Dermis microvascular lymphatic vessel endothelial cell (primary cell): ENCODE results near the gene ZP1. TPM values are rescaled to one million over a fixed set of nuclear protein-coding genes. Genes with fewer than 3 reads are reported as not detected.
"Not testable (repeated sequence)": the region's sequence is repeated elsewhere in the genome, so short reads cannot be mapped to it uniquely, and the experiment has no call there.

Experiments used
- DNase-seq, 2 donors: peaks; one replicate each; pipeline versions ENCODE4 v3.0.0 to v3.0.0-alpha.2; 2010; ENCODE audit warnings: low read depth in 2 of 2
- total RNA-seq: library from RNA; depleted of rRNA; stranded (reverse); fragments of >200 nt; gene quantifications from 2 replicates; pipeline ENCODE4 v1.2.1, GENCODE V29; 2014

Gene ZP1
- total RNA-seq, 1 donor from 2014 or later: not detected

GRCh38 chr11:60906132-60906972 is 39.0 kb downstream of the ZP1 start, which contains the start of gene PRPF19:
PRPF19 (minus strand) TSS chr11:60906585; CDS start chr11:60906382, 203 bp downstream.
- peak; percentile 95 to 98 for DNase-seq

- DNase-seq: no peak
Measured at GRCh38 chr11:60908803-60909202, 41.5 kb downstream of the ZP1 start.

- DNase-seq: not testable (repeated sequence)
Measured at GRCh38 chr11:60909680-60910280, 42.4 kb downstream of the ZP1 start.

GRCh38 chr11:60910281-60910687 is 42.9 kb downstream of the ZP1 start:
- DNase-seq: no peak

- DNase-seq: peak; percentile 53 to 84
Measured at GRCh38 chr11:60910711-60911380, 43.5 kb downstream of the ZP1 start.

GRCh38 chr11:60912223-60912850 is 45.0 kb downstream of the ZP1 start:
- no peak for DNase-seq

- peak; percentile 62 to 71 for DNase-seq
Measured at GRCh38 chr11:60912851-60913528, 45.6 kb downstream of the ZP1 start.

- DNase-seq: peak; percentile 96 to 97
Measured at GRCh38 chr11:60913793-60914632, 46.7 kb downstream of the ZP1 start, which contains the start of gene TMEM109. TMEM109 (plus strand) TSS chr11:60914158; CDS start chr11:60919694, 5,536 bp downstream.

GRCh38 chr11:60914633-60915247 is 47.4 kb downstream of the ZP1 start:
- DNase-seq: peak in 1 of 2 donors; percentile 49

- DNase-seq: peak in 1 of 2 donors; percentile 71
Measured at GRCh38 chr11:60915248-60915914, 48.0 kb downstream of the ZP1 start.

GRCh38 chr11:60916669-60917206 is 49.4 kb downstream of the ZP1 start:
- DNase-seq: no peak

- no peak for DNase-seq
Measured at GRCh38 chr11:60917267-60917666, 49.9 kb downstream of the ZP1 start.

GRCh38 chr11:60918251-60918938 is 51.1 kb downstream of the ZP1 start:
- no peak for DNase-seq

GRCh38 chr11:60918939-60919265 is 51.6 kb downstream of the ZP1 start:
- no peak for DNase-seq

GRCh38 chr11:60919320-60919719 is 52.0 kb downstream of the ZP1 start:
- DNase-seq: no peak

- no peak for DNase-seq
Measured at GRCh38 chr11:60919956-60920355, 52.6 kb downstream of the ZP1 start.

- DNase-seq: no peak
Measured at GRCh38 chr11:60921259-60921658, 53.9 kb downstream of the ZP1 start.

- no peak for DNase-seq
Measured at GRCh38 chr11:60921777-60922335, 54.5 kb downstream of the ZP1 start.
